Measurements from ENCODE around the gene SPDYC.
"Not testable (repeated sequence)": the region's sequence is repeated elsewhere in the genome, so short reads cannot be mapped to it uniquely, and the experiment has no call there.

SPDYC gene

GRCh38 chr11:65167656-65168055, 2.4 kb upstream of the SPDYC start:
- in situ Hi-C loops (cut with MboI; ENCODE audit: low sequenced_read_pairs): no loop called here

DNA sequence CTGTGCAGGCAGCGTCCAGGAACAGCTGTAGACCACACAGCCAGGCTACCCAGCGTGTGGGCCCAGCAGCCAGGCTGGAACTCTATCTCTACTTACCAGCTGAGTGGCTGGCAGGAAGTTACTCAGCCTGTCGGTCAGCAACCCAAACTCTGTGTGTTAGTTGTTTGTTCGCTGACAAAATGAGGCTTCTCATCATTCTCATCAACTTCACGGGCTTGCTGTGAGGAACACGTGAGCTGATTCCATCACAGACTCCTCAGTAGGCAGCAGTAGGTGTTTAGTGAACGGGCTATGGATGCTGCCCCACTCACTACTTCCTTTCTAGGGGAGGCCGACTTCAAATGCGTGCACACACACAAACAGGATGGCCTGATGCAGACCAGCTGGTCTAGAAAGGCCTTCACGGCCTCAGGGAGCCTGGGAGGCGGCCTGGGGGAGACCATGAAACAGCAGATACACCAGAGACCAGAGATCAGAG, 830 bp upstream of the SPDYC start:
- in situ Hi-C loops (cut with MboI; ENCODE audit: low sequenced_read_pairs): no loop called here

GRCh38 chr11:65172600-65172999, 2.6 kb downstream of the SPDYC start:
- in situ Hi-C loops (cut with MboI; ENCODE audit: low sequenced_read_pairs): no loop called here

- in situ Hi-C loops (cut with MboI; ENCODE audit: low sequenced_read_pairs): not testable (repeated sequence)
Observed at GRCh38 chr11:65174571-65175010, 4.6 kb downstream of the SPDYC start.

DNA sequence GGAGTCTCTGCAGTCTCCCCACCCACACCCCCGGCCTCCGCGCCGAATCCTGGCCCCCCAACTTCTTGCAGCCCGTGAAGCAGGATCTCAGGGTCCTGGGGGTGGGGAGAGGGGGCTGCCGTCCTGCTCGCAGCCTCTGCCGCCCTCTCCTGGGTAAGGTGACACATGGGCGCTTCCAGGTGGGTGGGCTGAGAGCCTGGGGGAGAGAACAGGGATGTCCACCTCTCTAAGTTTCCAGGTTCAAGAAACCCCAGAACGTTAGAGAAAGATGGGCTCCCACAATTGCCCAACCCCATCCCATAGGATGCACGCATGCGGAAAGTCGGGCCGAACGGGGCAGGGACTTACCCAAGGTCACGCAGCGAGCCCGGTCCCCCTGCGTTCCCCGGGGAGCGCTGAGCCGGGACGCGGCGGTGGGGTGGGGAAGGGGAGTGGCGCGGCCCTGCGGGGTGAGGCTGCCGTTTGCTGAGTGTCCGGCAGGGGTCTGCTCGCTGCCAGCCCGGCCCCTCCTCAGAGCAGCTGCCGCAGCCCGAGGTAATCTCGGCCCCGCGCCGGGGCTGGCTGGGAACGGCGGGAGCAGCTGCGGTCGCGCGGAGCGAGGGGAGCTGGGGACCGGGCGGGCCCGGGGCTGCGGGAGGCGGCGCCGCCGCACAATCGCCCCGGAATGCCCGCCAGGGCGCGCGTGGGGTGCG, 11.0 kb downstream of the SPDYC start:
- in situ Hi-C loops (cut with MboI; ENCODE audit: low sequenced_read_pairs): no loop called here

DNA sequence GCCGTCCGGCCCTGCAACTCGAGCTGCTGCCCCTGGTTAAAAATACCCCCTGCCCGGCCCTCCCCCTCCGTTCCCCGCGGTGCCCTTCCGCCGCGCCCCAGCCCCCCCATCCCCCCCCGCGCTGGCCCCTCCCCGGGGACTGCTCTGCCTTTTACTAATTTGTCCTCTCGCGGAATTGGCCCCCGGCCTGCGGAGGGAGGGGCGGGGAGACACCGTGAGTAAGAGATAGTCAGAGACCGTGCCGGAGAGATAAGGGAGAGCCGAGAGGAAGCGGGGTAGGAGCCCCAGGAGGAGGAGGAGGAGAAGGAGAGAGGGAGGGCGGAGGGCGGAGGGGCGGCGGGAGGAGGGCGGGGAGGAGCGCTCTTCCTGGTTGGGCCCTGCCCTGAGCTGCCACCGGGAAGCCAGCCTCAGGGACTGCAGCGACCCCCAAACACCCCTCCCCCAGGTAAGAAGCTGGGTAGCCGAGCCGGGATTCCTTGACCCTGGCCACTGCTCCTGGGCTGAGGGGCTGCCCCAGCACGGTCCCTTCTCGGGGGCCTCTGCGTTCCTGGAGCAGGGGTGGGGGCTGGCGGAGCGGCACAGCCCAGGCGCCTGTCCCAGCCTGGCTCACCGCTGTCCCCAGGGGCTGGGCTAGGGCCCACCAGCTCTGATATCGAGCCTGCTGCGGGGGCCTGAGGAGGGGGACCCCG, 11.7 kb downstream of the SPDYC start, which contains the start of gene CAPN1:
TSS of gene CAPN1 (plus strand) at position 360 of the 689 bp plus-strand sequence. CDS start 774 bp downstream, outside the sequence.
- in situ Hi-C loops (cut with MboI; ENCODE audit: low sequenced_read_pairs): no loop called here

GRCh38 chr11:65182258-65183170, 12.5 kb downstream of the SPDYC start:
- in situ Hi-C loops (cut with MboI; ENCODE audit: low sequenced_read_pairs): no loop called here

DNA sequence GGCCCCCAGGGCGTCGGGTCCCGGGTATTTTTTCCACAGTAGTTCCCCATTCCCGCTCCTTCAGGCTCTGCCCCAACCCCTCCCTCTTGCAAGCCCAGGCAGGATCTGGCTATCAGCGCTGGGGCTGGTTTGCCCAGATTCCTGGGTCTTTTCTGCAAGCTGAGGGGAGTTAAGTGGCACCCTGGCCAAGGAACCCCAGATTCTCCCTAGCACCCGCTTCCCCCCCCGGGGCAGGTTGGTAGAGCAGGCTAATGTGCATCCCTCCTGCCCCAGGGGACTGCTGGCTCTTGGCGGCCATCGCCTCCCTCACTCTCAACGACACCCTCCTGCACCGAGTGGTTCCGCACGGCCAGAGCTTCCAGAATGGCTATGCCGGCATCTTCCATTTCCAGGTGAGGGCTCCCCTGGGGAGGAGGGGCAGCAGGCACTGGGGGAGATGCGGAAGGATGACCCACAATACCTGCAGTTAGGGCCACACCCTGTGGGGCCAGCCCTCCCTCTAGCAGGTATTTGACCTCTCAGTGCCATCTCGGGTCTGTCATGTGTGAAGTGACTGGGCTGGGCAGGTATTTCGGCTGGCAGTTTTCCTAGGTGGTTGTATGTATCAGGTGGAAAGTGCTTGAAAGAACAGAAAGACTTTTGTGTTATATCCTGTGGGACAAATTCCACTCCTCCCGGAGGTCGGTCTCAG, 13.3 kb downstream of the SPDYC start:
- in situ Hi-C loops (cut with MboI; ENCODE audit: low sequenced_read_pairs): no loop called here

- in situ Hi-C loops (cut with MboI; ENCODE audit: low sequenced_read_pairs): no loop called here
Observed at GRCh38 chr11:65184146-65184545, 14.1 kb downstream of the SPDYC start.

GRCh38 chr11:65185171-65185570, 15.1 kb downstream of the SPDYC start:
- in situ Hi-C loops (cut with MboI; ENCODE audit: low sequenced_read_pairs): no loop called here

GRCh38 chr11:65185869-65186341, 15.9 kb downstream of the SPDYC start:
- in situ Hi-C loops (cut with MboI; ENCODE audit: low sequenced_read_pairs): no loop called here

- in situ Hi-C loops (cut with MboI; ENCODE audit: low sequenced_read_pairs): no loop called here
Observed at GRCh38 chr11:65186701-65187100, 16.7 kb downstream of the SPDYC start.

- in situ Hi-C loops (cut with MboI; ENCODE audit: low sequenced_read_pairs): no loop called here
Observed at GRCh38 chr11:65187146-65187675, 17.2 kb downstream of the SPDYC start.

GRCh38 chr11:65187971-65188461, 18.0 kb downstream of the SPDYC start:
- in situ Hi-C loops (cut with MboI; ENCODE audit: low sequenced_read_pairs): no loop called here

- in situ Hi-C loops (cut with MboI; ENCODE audit: low sequenced_read_pairs): no loop called here
Observed at GRCh38 chr11:65188486-65188885, 18.5 kb downstream of the SPDYC start.

DNA sequence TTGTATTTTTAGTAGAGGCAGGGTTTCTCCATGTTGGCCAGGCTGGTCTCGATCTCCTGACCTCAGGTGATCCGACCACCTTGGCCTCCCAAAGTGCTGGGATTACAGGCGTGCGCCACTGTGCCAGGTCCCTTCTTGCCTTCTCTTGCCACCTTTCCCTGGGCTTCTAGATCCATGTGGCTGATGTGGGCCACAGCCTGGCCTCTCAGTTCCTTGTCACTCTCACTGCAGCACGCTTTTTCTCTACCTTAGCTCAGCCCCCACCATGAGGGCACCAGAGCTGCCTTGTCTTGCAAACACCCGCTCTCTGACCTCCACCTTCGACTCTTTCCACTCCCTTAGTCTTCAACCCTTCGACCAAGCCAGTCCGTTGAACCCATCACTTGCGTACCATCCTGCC, 19.2 kb downstream of the SPDYC start:
- in situ Hi-C loops (cut with MboI; ENCODE audit: low sequenced_read_pairs): no loop called here

GRCh38 chr11:65194564-65194963, 24.5 kb downstream of the SPDYC start:
- in situ Hi-C loops (cut with MboI; ENCODE audit: low sequenced_read_pairs): no loop called here

DNA sequence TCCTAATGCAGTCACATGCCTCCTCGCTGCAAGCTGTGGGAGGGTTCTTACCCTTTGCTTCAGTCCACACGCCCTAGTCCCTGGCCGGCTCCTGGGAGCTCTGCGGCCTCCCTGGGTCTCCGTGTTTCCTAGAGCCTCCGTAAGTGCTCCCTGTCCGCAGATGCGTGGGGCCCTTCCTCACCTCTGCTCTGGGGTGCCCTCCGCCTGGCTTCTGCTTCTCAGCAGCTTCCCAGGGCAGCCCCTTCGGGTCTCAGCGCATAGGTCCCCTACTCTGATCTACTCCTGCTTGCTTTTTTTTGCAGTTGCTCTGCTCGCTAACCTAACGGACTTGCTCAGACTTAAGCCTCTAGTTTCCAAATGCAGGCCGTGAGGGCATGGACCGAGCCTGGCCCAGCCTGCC, 34.1 kb downstream of the SPDYC start:
- in situ Hi-C loops (cut with MboI; ENCODE audit: low sequenced_read_pairs): no loop called here

DNA sequence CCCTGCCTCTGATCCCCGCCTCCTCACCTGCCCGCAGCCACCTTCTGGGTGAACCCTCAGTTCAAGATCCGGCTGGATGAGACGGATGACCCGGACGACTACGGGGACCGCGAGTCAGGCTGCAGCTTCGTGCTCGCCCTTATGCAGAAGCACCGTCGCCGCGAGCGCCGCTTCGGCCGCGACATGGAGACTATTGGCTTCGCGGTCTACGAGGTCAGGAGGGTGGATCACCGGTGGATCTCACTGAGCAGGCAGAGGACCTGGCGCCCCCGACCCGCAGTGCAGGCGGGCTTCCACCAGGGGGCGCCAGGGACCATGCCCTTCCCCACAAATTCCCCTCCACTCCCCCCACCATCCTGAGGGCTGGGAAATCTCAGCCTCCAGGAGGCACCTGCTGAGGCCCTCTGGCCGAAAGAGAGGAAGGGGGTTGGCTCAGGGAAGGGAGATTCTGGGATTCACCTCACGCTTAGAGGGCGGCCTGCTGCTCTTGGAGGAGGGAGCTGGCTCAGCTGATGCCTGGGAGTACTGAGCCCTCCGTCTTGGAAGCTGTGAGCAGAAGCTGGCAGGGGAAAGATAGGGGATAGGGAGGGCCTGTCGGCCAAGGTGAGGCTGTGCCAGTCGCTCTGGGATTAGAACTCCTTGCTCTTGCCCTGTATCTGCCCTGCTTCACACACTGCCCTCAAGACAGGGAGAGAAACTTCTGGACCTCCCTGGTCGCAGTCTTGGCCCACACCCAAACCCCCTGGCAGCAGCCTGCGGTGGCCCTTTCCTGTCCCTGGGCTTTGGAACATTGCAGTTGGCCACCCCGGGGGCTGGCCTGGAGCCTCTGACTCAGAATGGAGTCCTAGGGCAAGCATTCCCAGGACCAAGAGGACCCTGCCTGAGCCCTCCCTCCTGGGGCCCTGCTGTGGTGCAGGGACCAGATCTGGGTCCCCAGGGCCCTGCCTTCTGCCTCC, 34.9 kb downstream of the SPDYC start:
- in situ Hi-C loops (cut with MboI; ENCODE audit: low sequenced_read_pairs): no loop called here
